ENCODE results near the gene TXLNG. TPM values are rescaled to one million over a fixed set of nuclear protein-coding genes. Genes with fewer than 3 reads are reported as not detected.
A peak's percentile ranks its signal among the peaks of the same experiment; 100 is the strongest.

Gene TXLNG
- total RNA-seq, 1 donor from 2014 or later: 8.5 TPM

DNA sequence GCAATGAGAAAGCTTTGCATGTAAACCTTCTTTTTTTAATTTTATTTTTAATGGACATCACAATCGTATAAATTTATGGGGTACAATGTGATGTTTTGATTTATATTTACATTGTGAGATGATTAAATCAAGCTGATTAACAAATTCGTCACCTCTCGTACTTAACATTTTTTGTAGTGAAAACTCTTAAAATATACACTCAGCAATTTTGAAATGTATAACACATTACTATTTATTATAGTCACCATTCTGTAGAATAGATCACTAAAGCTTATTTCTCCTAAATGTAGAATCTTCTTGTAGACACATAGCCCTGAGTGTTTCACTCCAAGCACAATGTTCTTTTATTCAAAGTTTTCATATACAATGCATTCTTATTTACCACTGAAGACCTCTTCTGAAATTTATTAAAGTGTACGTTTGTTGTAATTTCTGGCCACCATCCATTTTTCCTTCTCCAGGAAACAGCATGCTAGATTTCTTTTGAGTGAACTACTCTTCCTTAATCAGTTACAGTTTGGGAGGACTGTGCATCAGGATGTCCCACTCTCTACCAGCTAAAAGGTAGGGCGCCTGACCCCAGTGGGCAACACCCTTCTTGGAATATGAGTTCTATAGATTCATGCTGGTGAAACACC, 88.3 kb downstream of the TXLNG start:
- ATAC-seq: no peak

GRCh38 chrX:16876696-16877095, 90.4 kb downstream of the TXLNG start:
- no peak for ATAC-seq

GRCh38 chrX:16882169-16882568, 95.9 kb downstream of the TXLNG start:
- ATAC-seq: peak; percentile 46

GRCh38 chrX:16882702-16883486, 96.6 kb downstream of the TXLNG start:
- peak; percentile 62 for ATAC-seq

GRCh38 chrX:16883487-16883804, 97.2 kb downstream of the TXLNG start:
- no peak for ATAC-seq

- no peak for ATAC-seq
Observed at GRCh38 chrX:16885628-16886027, 99.4 kb downstream of the TXLNG start.

DNA sequence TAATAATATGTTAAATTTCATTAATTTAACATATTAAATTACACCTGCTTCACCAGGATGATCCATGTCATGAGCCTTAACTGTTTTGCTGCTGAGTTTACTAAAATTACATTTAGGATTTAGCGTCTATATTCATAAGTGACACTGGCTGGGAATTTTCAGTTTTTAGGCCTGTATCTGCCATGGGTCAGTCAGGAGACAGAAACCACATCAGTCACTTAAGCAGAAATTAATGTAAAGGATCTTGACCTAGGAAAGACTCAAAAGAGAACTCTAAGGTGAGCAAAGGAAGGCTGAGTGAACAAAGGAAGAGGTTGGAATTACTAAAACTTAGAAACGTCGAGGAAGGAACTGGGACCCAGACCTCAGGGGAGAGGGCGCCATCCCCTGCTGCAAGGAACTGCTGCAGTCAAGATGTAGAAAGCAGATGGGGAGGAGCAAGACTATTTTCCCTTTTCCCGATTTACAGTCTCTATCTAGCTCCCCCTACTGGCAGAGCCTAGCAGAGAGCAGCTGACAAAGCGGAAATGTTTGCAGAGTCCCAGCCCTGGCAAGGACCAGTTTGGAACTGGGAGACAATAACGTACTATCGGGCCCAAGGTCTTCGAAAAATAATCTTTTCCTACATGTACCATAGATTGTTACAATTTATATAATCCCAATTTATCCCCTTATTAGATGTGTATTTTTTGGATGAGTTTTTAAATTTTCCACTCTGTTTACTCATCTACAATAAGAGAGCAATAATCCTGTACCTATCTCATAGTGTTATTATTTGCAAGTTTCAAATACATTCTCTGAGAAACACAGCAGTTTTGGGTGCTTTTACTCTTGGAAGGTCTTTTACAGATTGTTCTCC, 106.5 kb downstream of the TXLNG start:
- ATAC-seq: peak; percentile 72

Other genes starting within 250 kb of the TXLNG start
- not detected for gene S100G, start 136.3 kb upstream of the TXLNG start, total RNA-seq
- 4.8 TPM for gene CTPS2, start 73.8 kb upstream of the TXLNG start, total RNA-seq
- 23.2 TPM for gene SYAP1, start 66.9 kb upstream of the TXLNG start, total RNA-seq
- 72.5 TPM for gene RBBP7, start 83.9 kb downstream of the TXLNG start, total RNA-seq
- 0.88 TPM for gene REPS2, start 160.2 kb downstream of the TXLNG start, total RNA-seq